Measurements from ENCODE around the gene TRPM1. TPM values are rescaled to one million over a fixed set of nuclear protein-coding genes. Genes with fewer than 3 reads are reported as not detected.

The TRPM1 gene
- total RNA-seq, 6 experiments from 2014 or later: 0.03 to 0.18 (median 0.17) TPM; not detected in 3

DNA sequence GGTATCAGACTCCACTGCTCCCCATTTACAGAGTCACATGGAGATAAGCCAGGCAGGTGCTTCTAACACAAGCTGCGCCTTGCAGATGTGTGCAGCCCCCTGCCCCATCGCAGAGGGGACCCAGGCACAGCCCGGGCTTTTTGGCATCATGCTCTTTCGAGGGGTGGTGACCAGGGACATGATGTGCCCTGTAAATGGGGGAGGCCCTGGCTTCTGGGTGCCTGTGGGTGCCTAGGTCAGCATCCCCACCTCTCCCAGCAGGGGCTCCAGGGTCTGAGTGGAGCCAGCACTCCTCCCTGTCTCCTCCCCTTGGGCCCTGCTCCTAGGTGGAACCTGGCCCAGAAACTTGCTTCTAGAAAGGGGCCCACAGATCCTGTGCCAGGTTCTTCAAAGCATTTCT is 15.2 kb downstream of the TRPM1 start:
- H3K9me3 Mint-ChIP-seq: peaks cover 6% of the 10 kb centered on the region; the same call in 1 of the 2 replicates
- TF ChIP-seq, protein P1, sequence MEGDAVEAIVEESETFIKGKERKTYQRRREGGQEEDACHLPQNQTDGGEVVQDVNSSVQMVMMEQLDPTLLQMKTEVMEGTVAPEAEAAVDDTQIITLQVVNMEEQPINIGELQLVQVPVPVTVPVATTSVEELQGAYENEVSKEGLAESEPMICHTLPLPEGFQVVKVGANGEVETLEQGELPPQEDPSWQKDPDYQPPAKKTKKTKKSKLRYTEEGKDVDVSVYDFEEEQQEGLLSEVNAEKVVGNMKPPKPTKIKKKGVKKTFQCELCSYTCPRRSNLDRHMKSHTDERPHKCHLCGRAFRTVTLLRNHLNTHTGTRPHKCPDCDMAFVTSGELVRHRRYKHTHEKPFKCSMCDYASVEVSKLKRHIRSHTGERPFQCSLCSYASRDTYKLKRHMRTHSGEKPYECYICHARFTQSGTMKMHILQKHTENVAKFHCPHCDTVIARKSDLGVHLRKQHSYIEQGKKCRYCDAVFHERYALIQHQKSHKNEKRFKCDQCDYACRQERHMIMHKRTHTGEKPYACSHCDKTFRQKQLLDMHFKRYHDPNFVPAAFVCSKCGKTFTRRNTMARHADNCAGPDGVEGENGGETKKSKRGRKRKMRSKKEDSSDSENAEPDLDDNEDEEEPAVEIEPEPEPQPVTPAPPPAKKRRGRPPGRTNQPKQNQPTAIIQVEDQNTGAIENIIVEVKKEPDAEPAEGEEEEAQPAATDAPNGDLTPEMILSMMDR (IDR thresholded peaks at IDR 0.05): no peak
- no peak overlapping the region for H3K27ac Mint-ChIP-seq
- no peak overlapping the region for H3K4me3 Mint-ChIP-seq
- peaks cover 12% of the 10 kb centered on the region for H3K27me3 Mint-ChIP-seq (ENCODE audit: insufficient read depth)
- DNase-seq: no peak
- peaks cover 6% of the 10 kb centered on the region; the same call in 1 of the 2 replicates for H3K36me3 Mint-ChIP-seq (ENCODE audit: low read depth)
- H3K4me1 Mint-ChIP-seq (ENCODE audit: low read depth): peaks cover 33% of the 10 kb centered on the region

DNA sequence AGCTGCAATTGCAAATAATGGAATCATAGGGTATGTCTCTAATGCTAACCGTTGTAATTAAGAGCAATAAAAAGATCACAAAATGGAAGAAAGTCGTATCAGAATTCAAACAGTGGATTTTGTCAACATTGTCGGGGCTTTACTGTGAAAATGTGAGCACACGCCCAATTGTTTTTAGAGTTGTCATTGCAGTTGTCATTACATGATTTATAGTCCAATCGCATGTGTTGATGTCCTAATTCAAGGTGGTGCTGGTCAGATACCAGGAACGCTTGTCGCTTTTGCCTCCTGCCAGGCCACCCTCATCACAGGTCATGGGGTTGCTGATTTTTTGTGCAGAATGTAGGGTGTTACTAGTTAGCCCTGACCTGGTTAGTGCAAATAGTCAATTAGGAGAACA is 16.2 kb downstream of the TRPM1 start:
- peaks cover 12% of the 10 kb centered on the region for H3K27me3 Mint-ChIP-seq (ENCODE audit: insufficient read depth)
- H3K4me3 Mint-ChIP-seq: no peak overlapping the region
- TF ChIP-seq, protein P1 (IDR thresholded peaks at IDR 0.05): no peak
- no peak for DNase-seq
- H3K36me3 Mint-ChIP-seq (ENCODE audit: low read depth): peaks cover 6% of the 10 kb centered on the region; the same call in 1 of the 2 replicates
- H3K9me3 Mint-ChIP-seq: peaks cover 6% of the 10 kb centered on the region; the same call in 1 of the 2 replicates
- no peak overlapping the region for H3K27ac Mint-ChIP-seq
- peaks cover 28% of the 10 kb centered on the region for H3K4me1 Mint-ChIP-seq (ENCODE audit: low read depth)

DNA sequence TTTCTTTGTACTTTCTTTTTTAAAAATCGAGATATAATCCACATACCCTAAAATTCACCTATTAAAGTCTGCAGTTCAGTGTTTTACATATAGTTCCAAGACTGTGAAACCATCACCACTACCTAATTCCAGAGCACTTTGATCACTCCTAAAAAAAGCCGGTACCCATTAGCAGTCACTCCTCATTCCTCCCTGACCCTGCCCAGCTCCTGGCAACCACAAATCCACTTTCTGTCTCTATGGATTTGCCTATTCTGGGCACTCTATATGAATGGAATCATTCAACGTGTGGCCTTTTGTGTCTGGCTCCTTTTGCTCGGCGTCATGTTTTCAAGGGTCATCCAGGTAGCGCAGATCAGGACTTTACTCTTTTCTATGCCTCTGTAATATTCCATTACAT is 17.3 kb downstream of the TRPM1 start:
- Mint-ChIP-seq H3K4me1 (ENCODE audit: low read depth) (peaks cover 40% of the 10 kb centered on the region), H3K9me3 (peaks cover 6% of the 10 kb centered on the region; the same call in 1 of the 2 replicates), H3K27ac (no peak overlapping the region), H3K36me3 (ENCODE audit: low read depth) (peaks cover 6% of the 10 kb centered on the region; the same call in 1 of the 2 replicates), H3K4me3 (no peak overlapping the region; the same call in 1 of the 2 replicates), H3K27me3 (ENCODE audit: insufficient read depth) (peaks cover 12% of the 10 kb centered on the region)
- no peak for DNase-seq
- TF ChIP-seq, protein P1 (IDR thresholded peaks at IDR 0.05): no peak

DNA sequence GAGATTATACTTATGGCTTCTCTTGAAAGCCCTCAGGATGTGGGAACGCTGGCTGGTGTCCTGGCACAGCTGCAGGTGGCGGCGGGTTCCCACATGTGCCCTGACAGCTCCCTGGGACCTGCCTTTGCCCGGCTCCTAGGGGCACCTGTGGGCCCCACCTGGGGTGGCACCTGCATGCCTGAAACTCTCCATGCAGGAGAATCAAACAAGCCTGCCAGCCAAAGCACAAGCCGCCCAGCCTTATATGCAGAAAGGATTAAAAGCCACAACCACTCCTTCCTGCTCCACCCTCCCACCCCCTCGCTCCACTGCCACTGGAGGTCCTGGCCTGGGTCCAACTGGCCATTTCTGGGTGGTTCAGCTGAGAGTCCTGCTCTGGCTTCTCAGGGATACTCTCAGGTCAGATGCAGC is 18.1 kb downstream of the TRPM1 start:
- Mint-ChIP-seq H3K9me3 (peaks cover 6% of the 10 kb centered on the region; the same call in 1 of the 2 replicates), H3K4me1 (ENCODE audit: low read depth) (peaks cover 48% of the 10 kb centered on the region), H3K4me3 (no peak overlapping the region), H3K36me3 (ENCODE audit: low read depth) (peaks cover 6% of the 10 kb centered on the region; the same call in 1 of the 2 replicates), H3K27me3 (ENCODE audit: insufficient read depth) (peaks cover 12% of the 10 kb centered on the region), H3K27ac (no peak overlapping the region)
- DNase-seq: no peak
- TF ChIP-seq, protein P1 (IDR thresholded peaks at IDR 0.05): no peak

DNA sequence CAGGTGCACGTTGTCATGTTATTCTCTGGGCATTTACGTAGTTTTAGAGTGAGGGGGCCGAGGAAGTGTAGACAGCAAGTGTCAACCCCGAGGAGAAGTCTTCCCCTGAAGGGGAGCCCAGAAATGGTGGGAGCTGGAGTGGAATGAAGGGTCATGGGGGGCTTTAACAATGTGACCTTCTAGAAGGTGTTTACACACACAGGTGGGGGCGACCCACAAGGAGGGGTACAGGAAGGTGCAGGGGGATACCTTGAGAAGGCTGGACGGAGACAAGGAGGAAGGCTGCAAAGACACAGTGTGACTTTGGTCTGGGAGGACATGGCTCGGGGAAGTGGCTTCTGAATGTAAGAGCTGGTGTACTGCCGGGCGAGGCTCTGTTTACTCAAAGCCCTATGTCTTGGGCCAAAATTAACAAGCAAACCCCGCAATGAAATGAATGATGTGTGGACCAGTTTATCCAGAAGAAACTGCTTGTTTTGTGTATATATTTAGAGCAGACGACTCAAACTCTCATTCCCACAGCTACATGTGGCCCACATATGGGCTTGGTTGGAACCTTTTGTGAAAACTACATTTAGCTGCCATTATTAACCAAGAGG is 18.7 kb downstream of the TRPM1 start:
- Mint-ChIP-seq H3K27me3 (ENCODE audit: insufficient read depth) (peaks cover 12% of the 10 kb centered on the region), H3K9me3 (peaks cover 6% of the 10 kb centered on the region; the same call in 1 of the 2 replicates), H3K27ac (no peak overlapping the region), H3K4me3 (no peak overlapping the region), H3K4me1 (ENCODE audit: low read depth) (peaks cover 48% of the 10 kb centered on the region), H3K36me3 (ENCODE audit: low read depth) (peaks cover 6% of the 10 kb centered on the region; the same call in 1 of the 2 replicates)
- TF ChIP-seq, protein P1 (IDR thresholded peaks at IDR 0.05): no peak
- DNase-seq: no peak

Measured in HFFc6 (cell line).